GM10248 (cell line): Measurements from ENCODE around the gene ANTKMT.

Experiments
- CTCF ChIA-PET: fragments of 300-600 bp; sonication (Branson Sonifier 250); formaldehyde crosslinking; extraction: SDS; loops from one replicate; lab custom pipeline; 2021; ENCODE audit warnings: antibody characterized with exemption; lab: Yijun Ruan, JAX
- POLR2A ChIA-PET: fragments of 350-650 bp; sonication (Branson Sonifier 250); formaldehyde crosslinking; extraction: SDS; loops from one replicate; lab custom pipeline; 2020; ENCODE audit warnings: antibody characterized with exemption; lab: Yijun Ruan, JAX
- DNase-seq: peaks from one replicate; pipeline ENCODE4 v3.0.0; 2012; ENCODE audit errors: extremely low spot score
- CTCF ChIP-seq: IDR thresholded peaks from 2 replicates; pipeline ENCODE4 v1.5.1; 2012; ENCODE audit warnings: mild to moderate bottlenecking, low read depth; ENCODE audit errors: extremely low read depth, missing control alignments, control extremely low read depth

The ANTKMT gene

DNA sequence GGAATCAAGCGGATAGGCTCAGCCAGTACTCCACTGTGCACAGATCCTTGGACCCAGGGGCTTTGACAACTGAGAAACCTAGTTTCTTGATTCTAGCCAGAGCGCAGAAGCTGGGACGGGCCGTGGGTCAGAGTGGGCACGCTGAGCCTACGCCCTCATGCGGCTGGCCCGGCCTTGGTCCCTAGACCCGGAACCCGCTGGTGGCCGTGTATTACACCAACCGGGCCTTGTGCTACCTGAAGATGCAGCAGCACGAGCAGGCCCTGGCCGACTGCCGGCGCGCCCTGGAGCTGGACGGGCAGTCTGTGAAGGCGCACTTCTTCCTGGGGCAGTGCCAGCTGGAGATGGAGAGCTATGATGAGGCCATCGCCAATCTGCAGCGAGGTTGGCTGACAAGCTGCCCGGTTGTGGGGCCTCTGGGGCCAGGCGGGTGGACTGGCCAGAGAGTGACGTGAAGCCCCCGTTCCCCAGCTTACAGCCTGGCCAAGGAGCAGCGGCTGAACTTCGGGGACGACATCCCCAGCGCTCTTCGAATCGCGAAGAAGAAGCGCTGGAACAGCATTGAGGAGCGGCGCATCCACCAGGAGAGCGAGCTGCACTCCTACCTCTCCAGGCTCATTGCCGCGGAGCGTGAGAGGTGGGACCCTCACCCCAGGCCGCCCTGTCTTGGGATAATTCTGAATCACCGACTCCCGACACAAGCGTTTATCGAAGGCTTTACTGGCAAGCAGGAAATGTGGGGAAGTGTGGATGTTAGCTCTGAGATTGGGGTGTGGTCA, 39.8 kb upstream of the ANTKMT start:
- no peak for DNase-seq
- ChIA-PET CTCF (interaction anchor here (0.7 to 4.6 kb wide), 8 partner anchors 13 to 105 kb away, joined by 3 to 28 read pairs (median 4); partner anchors contain the start of genes RHOT2 and WDR90), POLR2A (interaction anchor here (0.7 to 1.2 kb wide), 3 partner anchors 14 to 1474 kb away, joined by 3 to 7 read pairs (median 4); partner anchors contain the start of genes RHOT2 and TRAF7)
- peak; percentile 32 for TF ChIP-seq CTCF

DNA sequence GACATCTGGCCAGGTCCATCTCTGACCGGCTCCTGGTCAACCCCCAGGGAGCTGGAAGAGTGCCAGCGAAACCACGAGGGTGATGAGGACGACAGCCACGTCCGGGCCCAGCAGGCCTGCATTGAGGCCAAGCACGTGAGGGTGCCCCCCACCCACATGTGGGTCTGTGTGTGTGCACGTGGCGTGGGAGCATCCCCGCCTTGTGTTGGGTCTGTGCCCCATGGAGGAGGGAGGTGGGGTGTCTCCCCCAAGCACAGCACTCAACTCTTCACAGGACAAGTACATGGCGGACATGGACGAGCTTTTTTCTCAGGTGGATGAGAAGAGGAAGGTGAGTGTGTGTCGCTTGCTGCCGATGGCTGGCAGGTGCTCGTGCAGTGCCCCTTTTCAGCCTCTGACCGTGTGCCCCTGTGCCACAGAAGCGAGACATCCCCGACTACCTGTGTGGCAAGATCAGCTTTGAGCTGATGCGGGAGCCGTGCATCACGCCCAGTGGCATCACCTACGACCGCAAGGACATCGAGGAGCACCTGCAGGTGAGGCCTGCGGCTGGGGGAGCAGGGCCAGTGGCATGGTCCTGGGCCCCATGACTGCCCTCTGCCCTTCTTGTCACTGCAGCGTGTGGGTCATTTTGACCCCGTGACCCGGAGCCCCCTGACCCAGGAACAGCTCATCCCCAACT, 39.1 kb upstream of the ANTKMT start:
- no peak for DNase-seq
- CTCF ChIA-PET: interaction anchor here (0.7 to 4.6 kb wide), 5 partner anchors 14 to 104 kb away, joined by 3 to 28 read pairs (median 5); partner anchors contain the start of gene RHOT2
- no peak for TF ChIP-seq CTCF
- POLR2A ChIA-PET: no interaction called here

DNA sequence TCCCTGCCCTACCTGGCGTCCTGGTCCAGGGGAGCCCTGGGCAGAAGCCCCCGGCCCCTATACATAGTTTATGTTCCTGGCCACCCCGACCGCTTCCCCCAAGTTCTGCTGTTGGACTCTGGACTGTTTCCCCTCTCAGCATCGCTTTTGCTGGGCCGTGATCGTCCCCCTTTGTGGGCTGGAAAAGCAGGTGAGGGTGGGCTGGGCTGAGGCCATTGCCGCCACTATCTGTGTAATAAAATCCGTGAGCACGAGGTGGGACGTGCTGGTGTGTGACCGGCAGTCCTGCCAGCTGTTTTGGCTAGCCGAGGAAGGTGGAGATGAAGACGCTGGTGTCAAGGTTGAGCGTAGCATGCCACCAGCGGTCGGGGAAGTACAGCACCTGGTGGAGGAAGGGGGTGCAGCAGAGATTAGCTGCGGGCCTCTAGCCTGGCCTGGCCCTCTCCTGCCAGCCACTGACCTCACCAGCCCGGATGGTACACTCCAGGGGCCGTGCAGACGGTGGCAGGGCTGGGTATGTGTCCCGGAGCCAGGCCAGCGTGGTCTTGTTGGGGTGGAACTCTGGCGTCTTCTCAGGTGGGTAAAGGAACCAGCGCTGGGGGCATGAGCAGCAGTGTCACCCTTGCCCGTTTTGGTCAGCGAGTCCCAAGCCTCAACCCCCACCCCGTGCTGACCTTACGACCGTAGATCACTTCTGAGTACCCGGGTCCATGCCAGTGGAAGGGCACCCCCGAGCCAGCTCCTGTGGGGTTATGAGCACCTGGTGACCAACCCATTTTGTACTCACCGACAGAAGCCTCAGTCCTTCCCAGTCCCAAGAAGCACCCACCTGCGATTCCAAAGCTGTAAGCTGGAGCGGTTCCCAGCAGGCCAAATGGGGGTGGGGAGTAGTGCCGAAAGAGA, 38.2 kb upstream of the ANTKMT start:
- no peak for DNase-seq
- no peak for TF ChIP-seq CTCF
- ChIA-PET CTCF (interaction anchor here (3.2 kb wide), 1 partner anchor 23 kb away, joined by 12 read pairs; no protein-coding TSS in a partner anchor), POLR2A (no interaction called here)

DNA sequence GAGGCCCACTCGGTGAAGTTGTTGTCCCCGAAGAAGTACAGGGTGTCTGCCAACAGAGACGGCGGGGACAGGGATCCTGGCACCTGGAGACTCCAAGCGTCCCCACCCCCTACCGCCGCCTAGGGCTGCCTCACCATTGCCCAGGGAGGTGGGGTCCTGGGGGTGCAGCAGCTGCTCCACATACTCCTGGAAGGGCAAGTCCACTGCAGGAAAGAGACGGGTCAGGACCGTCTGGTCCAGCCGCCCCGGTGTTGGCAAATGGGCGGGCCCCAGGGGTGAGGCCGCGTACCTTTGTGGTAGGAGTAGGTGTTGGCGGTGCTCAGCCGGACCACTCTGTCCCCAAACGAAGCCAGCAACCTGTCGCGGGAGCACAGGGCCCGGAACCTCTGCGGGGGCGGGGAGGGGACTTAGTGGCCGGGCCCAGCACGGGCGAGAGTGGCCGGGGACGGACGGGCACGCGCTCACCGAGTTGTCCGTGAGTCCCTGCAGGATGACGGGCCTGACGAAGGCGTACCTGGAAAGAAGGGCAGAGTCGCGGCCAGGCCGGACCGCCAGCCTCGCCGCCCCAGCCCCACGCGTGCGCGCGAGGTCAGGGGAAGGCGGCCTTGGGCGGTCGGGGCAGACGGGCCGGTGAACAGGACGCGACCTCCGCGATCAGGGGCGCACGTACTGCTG, 37.4 kb upstream of the ANTKMT start:
- no peak for TF ChIP-seq CTCF
- ChIA-PET CTCF (interaction anchor here (1.2 kb wide), 1 partner anchor 12 kb away, joined by 3 read pairs; no protein-coding TSS in a partner anchor), POLR2A (interaction anchor here (0.9 kb wide), 1 partner anchor 36 kb away, joined by 3 read pairs; no protein-coding TSS in a partner anchor)
- DNase-seq: no peak

GRCh38 chr16:684071-684794, 36.7 kb upstream of the ANTKMT start, which contains the start of gene JMJD8:
TSS of gene JMJD8 (minus strand) at chr16:684334. CDS start at chr16:684319, 15 bp downstream.
- POLR2A ChIA-PET: interaction anchor here (0.9 kb wide), 1 partner anchor 36 kb away, joined by 3 read pairs; no protein-coding TSS in a partner anchor
- CTCF ChIA-PET: interaction anchor here (1.2 kb wide), 2 partner anchors 9 to 12 kb away, joined by 3 to 4 read pairs; partner anchors contain the start of gene RHBDL1
- no peak for TF ChIP-seq CTCF
- peak; percentile 97 for DNase-seq
